ENCODE data around the gene HSD17B11. TPM values are rescaled to one million over a fixed set of nuclear protein-coding genes. Genes with fewer than 3 reads are reported as not detected.

Gene HSD17B11
- total RNA-seq, 4 donors from 2014 or later = 15.3 to 34.9 (median 19.2) TPM

DNA sequence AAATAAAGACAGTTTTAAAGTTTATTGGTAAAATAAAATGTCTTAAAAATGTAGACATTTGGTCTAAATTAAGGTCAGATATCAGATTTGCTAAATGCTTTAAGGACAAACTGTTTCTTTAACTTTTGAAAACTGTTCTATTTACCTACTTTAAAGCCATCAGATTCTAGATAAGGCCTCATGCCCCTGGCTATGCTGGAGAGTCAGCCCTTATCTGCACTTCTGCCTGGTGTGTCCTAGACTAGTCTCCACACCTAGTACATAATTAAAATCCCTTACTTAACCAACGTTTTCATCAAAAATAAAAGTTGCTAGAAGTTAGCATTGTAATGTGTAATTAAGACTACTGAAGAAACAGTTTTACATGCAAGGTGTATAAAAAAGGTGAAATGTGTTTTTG, 25.6 kb downstream of the HSD17B11 start:
- in situ Hi-C loops (cut with MboI; ENCODE audit: low sequenced_read_pairs in 4 of 4) = loop anchor here in 1 of 4 donors (25.0 kb wide), 1 partner anchor 472 kb away; the partner anchor contains the start of gene MEPE
- intact Hi-C loops (cut with DNase I; ENCODE audit: low total_unique reads) = no loop called here

DNA sequence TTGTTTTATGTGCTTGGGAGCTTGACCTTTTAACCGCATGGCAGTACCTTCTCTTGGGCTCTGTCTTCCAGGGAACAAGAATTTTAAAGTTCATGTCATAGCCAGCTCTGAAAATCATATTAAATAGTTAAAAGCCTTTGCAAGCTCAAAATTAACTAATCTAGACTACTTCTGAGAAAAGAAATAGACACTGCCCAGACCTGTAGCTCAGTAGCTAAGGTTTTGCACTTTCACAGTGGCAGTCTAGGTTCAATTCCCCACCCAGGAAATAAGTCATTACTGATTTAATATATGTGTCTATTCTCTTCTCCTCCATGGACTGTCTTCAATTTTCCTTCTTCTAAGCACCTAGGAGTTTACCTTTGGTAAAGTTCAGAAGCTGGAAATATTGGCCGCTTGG, 27.4 kb downstream of the HSD17B11 start:
- intact Hi-C loops (cut with DNase I; ENCODE audit: low total_unique reads) (no loop called here), in situ Hi-C loops (cut with MboI; ENCODE audit: low sequenced_read_pairs in 4 of 4) (loop anchor here in 1 of 4 donors (25.0 kb wide), 1 partner anchor 474 kb away; the partner anchor contains the start of gene MEPE)
- Histone ChIP-seq H3K4me1 (no peaks in the 10 kb centered on the region), H3K9me3 (no peaks in the 10 kb centered on the region), H3K4me3 (no peak overlapping the region), H3K27me3 (no peaks in the 10 kb centered on the region), H3K36me3 (peaks cover 0 to 18% of the 10 kb centered on the region in 2 donors), H3K27ac (no peak overlapping the region)
- DNase-seq (no peak), ATAC-seq (no peak)
- TF ChIP-seq, protein P1, sequence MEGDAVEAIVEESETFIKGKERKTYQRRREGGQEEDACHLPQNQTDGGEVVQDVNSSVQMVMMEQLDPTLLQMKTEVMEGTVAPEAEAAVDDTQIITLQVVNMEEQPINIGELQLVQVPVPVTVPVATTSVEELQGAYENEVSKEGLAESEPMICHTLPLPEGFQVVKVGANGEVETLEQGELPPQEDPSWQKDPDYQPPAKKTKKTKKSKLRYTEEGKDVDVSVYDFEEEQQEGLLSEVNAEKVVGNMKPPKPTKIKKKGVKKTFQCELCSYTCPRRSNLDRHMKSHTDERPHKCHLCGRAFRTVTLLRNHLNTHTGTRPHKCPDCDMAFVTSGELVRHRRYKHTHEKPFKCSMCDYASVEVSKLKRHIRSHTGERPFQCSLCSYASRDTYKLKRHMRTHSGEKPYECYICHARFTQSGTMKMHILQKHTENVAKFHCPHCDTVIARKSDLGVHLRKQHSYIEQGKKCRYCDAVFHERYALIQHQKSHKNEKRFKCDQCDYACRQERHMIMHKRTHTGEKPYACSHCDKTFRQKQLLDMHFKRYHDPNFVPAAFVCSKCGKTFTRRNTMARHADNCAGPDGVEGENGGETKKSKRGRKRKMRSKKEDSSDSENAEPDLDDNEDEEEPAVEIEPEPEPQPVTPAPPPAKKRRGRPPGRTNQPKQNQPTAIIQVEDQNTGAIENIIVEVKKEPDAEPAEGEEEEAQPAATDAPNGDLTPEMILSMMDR (IDR thresholded peaks at IDR 0.05 in 4 of 5, conservative IDR thresholded peaks at IDR 0.05 in 1 of 5) = no peak
- no peak for TF ChIP-seq POLR2A (IDR thresholded peaks at IDR 0.05)

More for the DNA sequence above, 25.6 kb downstream of the HSD17B11 start:
- no peaks in the 10 kb centered on the region for H3K27me3 ChIP-seq
- TF ChIP-seq, protein P1 (IDR thresholded peaks at IDR 0.05 in 4 of 5, conservative IDR thresholded peaks at IDR 0.05 in 1 of 5) = no peak
- TF ChIP-seq POLR2A (IDR thresholded peaks at IDR 0.05) = no peak
- H3K9me3 ChIP-seq = no peaks in the 10 kb centered on the region
- H3K27ac ChIP-seq = no peak overlapping the region
- peaks cover 0 to 18% of the 10 kb centered on the region in 2 donors for H3K36me3 ChIP-seq
- H3K4me3 ChIP-seq = no peak overlapping the region
- ATAC-seq (no peak), DNase-seq (no peak)
- peaks cover 0 to 4% of the 10 kb centered on the region in 2 donors for H3K4me1 ChIP-seq

DNA sequence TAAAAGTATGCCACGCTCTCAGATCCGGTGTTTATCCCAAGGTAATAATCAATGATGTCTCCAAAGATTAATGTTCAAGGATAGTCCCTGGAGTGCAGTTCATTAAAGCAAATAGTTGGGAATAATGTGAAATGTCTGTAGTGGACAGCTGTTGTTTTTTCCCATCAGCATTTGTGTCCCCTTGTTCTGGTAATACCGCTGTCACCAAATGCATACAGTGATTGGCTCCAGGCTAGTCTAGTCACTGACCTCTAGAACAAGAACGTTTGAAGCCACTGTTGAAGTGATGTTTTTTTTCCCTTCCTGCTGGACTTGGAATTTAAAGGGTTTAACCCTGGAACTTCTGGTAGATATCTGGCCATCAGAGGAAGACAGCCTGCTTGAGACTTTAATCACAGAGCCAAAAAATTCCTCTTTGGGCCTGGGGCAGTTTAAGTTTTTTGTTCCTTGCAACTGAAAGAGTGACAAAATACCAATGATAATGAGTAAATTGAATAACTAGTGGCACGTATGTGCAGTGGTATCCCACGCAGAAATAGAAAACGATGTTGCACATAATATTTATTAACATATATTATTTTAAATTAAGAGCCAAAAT, 30.6 kb downstream of the HSD17B11 start:
- H3K4me1 ChIP-seq = no peaks in the 10 kb centered on the region
- DNase-seq (no peak), ATAC-seq (no peak)
- H3K27me3 ChIP-seq = no peaks in the 10 kb centered on the region
- intact Hi-C loops (cut with DNase I; ENCODE audit: low total_unique reads) (no loop called here), in situ Hi-C loops (cut with MboI; ENCODE audit: low sequenced_read_pairs in 4 of 4) (loop anchor here in 1 of 4 donors (25.0 kb wide), 1 partner anchor 477 kb away; the partner anchor contains the start of gene MEPE)
- no peaks in the 10 kb centered on the region for H3K9me3 ChIP-seq
- no peak overlapping the region for H3K27ac ChIP-seq
- TF ChIP-seq POLR2A (IDR thresholded peaks at IDR 0.05) = no peak
- TF ChIP-seq, protein P1 (IDR thresholded peaks at IDR 0.05 in 4 of 5, conservative IDR thresholded peaks at IDR 0.05 in 1 of 5) = no peak
- no peak overlapping the region for H3K4me3 ChIP-seq
- peaks cover 0 to 18% of the 10 kb centered on the region in 2 donors for H3K36me3 ChIP-seq

DNA sequence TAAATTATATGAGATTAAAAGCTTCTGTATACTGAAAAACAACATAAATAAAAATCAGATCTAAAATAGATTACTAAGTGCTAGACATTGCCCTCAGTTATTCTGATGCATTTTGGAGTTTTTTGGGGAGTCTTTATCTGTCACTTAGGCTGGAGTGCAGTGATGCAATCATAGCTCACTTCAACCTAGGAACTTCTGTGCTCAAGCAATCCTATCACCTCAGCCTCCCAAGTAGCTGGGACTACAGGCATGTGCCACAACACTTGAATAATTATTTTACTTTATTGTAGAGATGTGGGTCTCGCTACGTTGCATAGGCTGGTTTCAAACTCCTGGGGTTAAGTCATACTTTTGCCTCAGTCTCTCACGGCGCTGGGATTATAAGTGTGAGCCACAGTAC, 31.7 kb downstream of the HSD17B11 start:
- ATAC-seq (no peak), DNase-seq (no peak)
- Histone ChIP-seq H3K27ac (no peak overlapping the region), H3K9me3 (no peaks in the 10 kb centered on the region), H3K4me1 (peaks cover 0 to 2% of the 10 kb centered on the region in 2 donors), H3K36me3 (peaks cover 0 to 9% of the 10 kb centered on the region in 2 donors), H3K4me3 (no peak overlapping the region), H3K27me3 (no peaks in the 10 kb centered on the region)
- no peak for TF ChIP-seq POLR2A (IDR thresholded peaks at IDR 0.05)
- TF ChIP-seq, protein P1 (IDR thresholded peaks at IDR 0.05 in 4 of 5, conservative IDR thresholded peaks at IDR 0.05 in 1 of 5) = no peak
- in situ Hi-C loops (cut with MboI; ENCODE audit: low sequenced_read_pairs in 4 of 4) = loop anchor here in 1 of 4 donors (25.0 kb wide), 1 partner anchor 478 kb away; the partner anchor contains the start of gene MEPE
- intact Hi-C loops (cut with DNase I; ENCODE audit: low total_unique reads) = loop anchor here (10.0 kb wide), 1 partner anchor 486 kb away; no protein-coding TSS in a partner anchor

Data from gastrocnemius medialis (tissue), 4 donors.